OCI-LY3 (cell line): ENCODE measurements around the gene PLXDC2.

Experiments used
- CTCF ChIP-seq: fragments of 200-600, 300-600 bp; sonication (generic); IDR thresholded peaks from 2 replicates; pipeline ENCODE4 v1.5.1; 2014; ENCODE audit warnings: antibody characterized with exemption, low read length, low read depth
- EZH2phosphoT487 ChIP-seq: fragments of 200-600 bp; shearing (Covaris generic); IDR thresholded peaks from 2 replicates; pipeline ENCODE4 v1.6.1; 2018; ENCODE audit warnings: antibody characterized with exemption, mixed run types, low read depth

GRCh38 chr10:19826712-19827111, 10.5 kb downstream of the PLXDC2 start:
- TF ChIP-seq CTCF (no peak), EZH2phosphoT487 (no peak)
